Fibroblast of pulmonary artery (primary cell): Measurements from ENCODE around the gene DDC.
"Not testable (repeated sequence)": the region's sequence is repeated elsewhere in the genome, so short reads cannot be mapped to it uniquely, and the experiment has no call there.

ENCODE experiments used
- DNase-seq: peaks from one replicate; pipeline ENCODE4 v3.0.0-alpha.2; 2010; ENCODE audit warnings: low read depth
- H3K4me3 ChIP-seq: replicated peaks from 2 replicates; pipeline ENCODE4 v1.5.1; 2011; ENCODE audit warnings: low read depth, mild to moderate bottlenecking, control low read depth, low read length, moderate library complexity
- CTCF ChIP-seq: IDR thresholded peaks from 2 replicates; pipeline ENCODE4 v1.5.1; 2011; ENCODE audit warnings: mild to moderate bottlenecking, control low read depth, low read length, inconsistent platforms; ENCODE audit errors: missing control alignments

Gene DDC

DNA sequence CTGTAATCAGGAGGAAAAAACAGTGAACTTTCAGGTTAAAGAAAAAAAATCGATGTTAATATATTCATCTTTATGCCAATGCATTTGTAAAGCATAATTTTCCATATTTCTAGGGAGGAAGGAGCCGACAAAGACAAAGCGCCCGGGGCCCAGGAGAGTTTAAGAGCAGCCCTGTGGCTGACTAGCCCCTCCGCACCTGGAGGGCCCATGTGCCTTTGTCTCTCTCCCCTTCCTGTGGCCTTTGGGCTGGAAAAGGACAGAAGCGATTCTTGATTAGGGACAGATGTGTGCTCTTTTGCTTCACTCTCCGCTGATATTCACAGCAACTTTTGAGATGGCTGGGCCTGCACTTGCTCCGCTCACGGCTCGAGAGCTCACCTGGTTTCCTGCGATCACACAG, 23.1 kb downstream of the DDC start:
- no peak overlapping the region for H3K4me3 ChIP-seq
- TF ChIP-seq CTCF = no peak
- DNase-seq = no peak

- H3K4me3 ChIP-seq = no peak overlapping the region
- no peak for TF ChIP-seq CTCF
- DNase-seq = no peak
Observed at GRCh38 chr7:50540785-50541579, 24.2 kb downstream of the DDC start.

GRCh38 chr7:50539725-50540124, 25.5 kb downstream of the DDC start:
- no peak for TF ChIP-seq CTCF
- no peak overlapping the region for H3K4me3 ChIP-seq

DNA sequence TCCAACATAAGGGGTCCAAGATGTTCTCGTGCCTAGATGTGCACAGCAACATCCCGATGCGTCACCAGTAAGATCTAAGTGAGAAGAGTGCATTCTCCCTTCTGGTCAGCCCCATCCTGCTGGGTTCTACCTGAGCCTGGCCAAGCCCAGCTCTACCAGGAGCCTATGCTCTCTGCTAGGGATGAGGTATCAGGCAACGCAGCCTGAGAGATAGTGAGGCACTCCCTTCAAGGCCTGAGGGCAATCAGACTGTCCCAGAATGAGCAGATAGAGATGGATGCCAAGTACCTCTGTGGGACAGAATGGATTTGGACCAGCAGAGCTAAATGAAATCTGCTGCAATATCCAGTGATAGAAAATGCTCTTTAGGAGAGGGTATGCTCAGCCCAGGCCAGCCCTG, 26.7 kb downstream of the DDC start:
- TF ChIP-seq CTCF = no peak
- DNase-seq = no peak

More at GRCh38 chr7:50539725-50540124, 25.5 kb downstream of the DDC start:
- no peak for DNase-seq

DNA sequence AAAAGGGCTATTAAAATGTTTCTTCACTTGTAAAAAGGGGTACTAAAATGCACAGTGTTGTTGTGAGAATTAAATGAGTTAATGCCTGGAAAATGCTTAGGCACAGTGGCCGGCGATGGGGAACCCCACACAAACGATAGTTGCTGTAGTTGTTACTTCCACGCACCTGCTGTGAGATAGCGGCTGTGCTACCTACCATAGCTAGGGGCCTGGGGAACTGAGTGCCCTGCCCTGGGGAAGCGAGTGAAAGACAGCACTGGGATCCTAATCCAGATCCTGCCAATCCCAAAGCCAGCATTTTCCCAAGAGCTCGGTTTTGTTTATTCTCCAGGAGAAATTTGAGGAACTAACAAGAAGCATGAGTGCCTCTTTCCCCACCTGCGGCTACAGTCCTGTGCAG, 27.8 kb downstream of the DDC start:
- no peak overlapping the region for H3K4me3 ChIP-seq
- DNase-seq = no peak
- no peak for TF ChIP-seq CTCF

More for the DNA sequence above, 26.7 kb downstream of the DDC start:
- no peak overlapping the region for H3K4me3 ChIP-seq

GRCh38 chr7:50535291-50535711, 29.9 kb downstream of the DDC start:
- not testable (repeated sequence) for H3K4me3 ChIP-seq
- DNase-seq = peak; percentile 53

GRCh38 chr7:50534690-50535290, 30.4 kb downstream of the DDC start:
- peak; percentile 99 for DNase-seq
- no peak overlapping the region for H3K4me3 ChIP-seq
- TF ChIP-seq CTCF = peak; percentile 8
